ENCODE results near the gene UBE2E3. TPM values are rescaled to one million over a fixed set of nuclear protein-coding genes. Genes with fewer than 3 reads are reported as not detected.

UBE2E3 gene
- total and polyA plus RNA-seq, 8 donors, result 21.1 to 42.7 (median 31.2) TPM

GRCh38 chr2:181041661-181042060 lies 61.3 kb downstream of the UBE2E3 start:
- 79 to 84% methylated on average over 2 of the region's 2 CpGs for whole genome bisulfite sequencing, 2 donors

GRCh38 chr2:181042706-181043105 lies 62.3 kb downstream of the UBE2E3 start:
- no peaks in the 10 kb centered on the region for H3K36me3 ChIP-seq
- no peak for TF ChIP-seq CTCF (IDR thresholded peaks at IDR 0.05)
- FAIRE-seq (no peak), DNase-seq (no peak), ATAC-seq (no peak)
- intact Hi-C loops (cut with DNase I), result no loop called here
- no peak overlapping the region for H3K27ac ChIP-seq
- H3K27me3 ChIP-seq, result no peaks in the 10 kb centered on the region
- 87% methylated on average over 1 of the region's 1 CpG for WGBS, 2 donors
- H3K4me1 ChIP-seq, result peaks cover 0 to 9% (median 3%) of the 10 kb centered on the region in 3 donors
- no peaks in the 10 kb centered on the region for H3K9me3 ChIP-seq
- no peak overlapping the region for H3K4me3 ChIP-seq

More at GRCh38 chr2:181041661-181042060, 61.3 kb downstream of the UBE2E3 start:
- no peak for TF ChIP-seq CTCF (IDR thresholded peaks at IDR 0.05)
- H3K4me3 ChIP-seq, result no peak overlapping the region
- no peaks in the 10 kb centered on the region for H3K36me3 ChIP-seq
- peaks cover 0 to 9% (median 3%) of the 10 kb centered on the region in 3 donors for H3K4me1 ChIP-seq
- ATAC-seq (no peak), DNase-seq (no peak), FAIRE-seq (no peak)
- H3K27me3 ChIP-seq, result no peaks in the 10 kb centered on the region
- H3K9me3 ChIP-seq, result no peaks in the 10 kb centered on the region
- no peak overlapping the region for H3K27ac ChIP-seq
- intact Hi-C loops (cut with DNase I), result no loop called here

GRCh38 chr2:181046833-181047232 lies 66.4 kb downstream of the UBE2E3 start:
- intact Hi-C loops (cut with DNase I), result no loop called here
- no peak for ATAC-seq
- no peak overlapping the region for H3K4me3 ChIP-seq
- no peaks in the 10 kb centered on the region for H3K9me3 ChIP-seq
- DNase-seq, result no peak
- FAIRE-seq, result no peak
- TF ChIP-seq CTCF (IDR thresholded peaks at IDR 0.05), result no peak
- no peaks in the 10 kb centered on the region for H3K27me3 ChIP-seq
- WGBS, 2 donors, result 80 to 86% methylated on average over 1 of the region's 1 CpG
- H3K4me1 ChIP-seq, result peaks cover 0 to 9% (median 3%) of the 10 kb centered on the region in 3 donors
- H3K36me3 ChIP-seq, result no peaks in the 10 kb centered on the region
- H3K27ac ChIP-seq, result no peak overlapping the region

- ATAC-seq, result no peak
- Histone ChIP-seq H3K27me3 (no peaks in the 10 kb centered on the region), H3K9me3 (no peaks in the 10 kb centered on the region), H3K36me3 (no peaks in the 10 kb centered on the region), H3K4me1 (peaks cover 0 to 9% (median 3%) of the 10 kb centered on the region in 3 donors), H3K27ac (no peak overlapping the region), H3K4me3 (no peak overlapping the region)
- no peak for DNase-seq
- intact Hi-C loops (cut with DNase I), result no loop called here
- 69 to 78% methylated on average over 4 of the region's 4 CpGs for WGBS, 2 donors
- no peak for FAIRE-seq
- TF ChIP-seq CTCF (IDR thresholded peaks at IDR 0.05), result no peak
These were observed 67.4 kb downstream of the UBE2E3 start for GRCh38 chr2:181047829-181048228.

GRCh38 chr2:181051861-181052522 lies 71.6 kb downstream of the UBE2E3 start:
- WGBS, 2 donors, result 80 to 86% methylated on average over 3 of the region's 3 CpGs
- Histone ChIP-seq H3K36me3 (no peaks in the 10 kb centered on the region), H3K4me3 (no peak overlapping the region), H3K4me1 (no peaks in the 10 kb centered on the region), H3K27ac (no peak overlapping the region), H3K27me3 (no peaks in the 10 kb centered on the region), H3K9me3 (no peaks in the 10 kb centered on the region)
- TF ChIP-seq CTCF (IDR thresholded peaks at IDR 0.05), result no peak
- ATAC-seq, result no peak
- no peak for FAIRE-seq
- no peak for DNase-seq
- intact Hi-C loops (cut with DNase I), result no loop called here

Data from pancreas (tissue), 10 donors.